ENCODE measurements around the gene UQCRHL.

Gene UQCRHL

DNA sequence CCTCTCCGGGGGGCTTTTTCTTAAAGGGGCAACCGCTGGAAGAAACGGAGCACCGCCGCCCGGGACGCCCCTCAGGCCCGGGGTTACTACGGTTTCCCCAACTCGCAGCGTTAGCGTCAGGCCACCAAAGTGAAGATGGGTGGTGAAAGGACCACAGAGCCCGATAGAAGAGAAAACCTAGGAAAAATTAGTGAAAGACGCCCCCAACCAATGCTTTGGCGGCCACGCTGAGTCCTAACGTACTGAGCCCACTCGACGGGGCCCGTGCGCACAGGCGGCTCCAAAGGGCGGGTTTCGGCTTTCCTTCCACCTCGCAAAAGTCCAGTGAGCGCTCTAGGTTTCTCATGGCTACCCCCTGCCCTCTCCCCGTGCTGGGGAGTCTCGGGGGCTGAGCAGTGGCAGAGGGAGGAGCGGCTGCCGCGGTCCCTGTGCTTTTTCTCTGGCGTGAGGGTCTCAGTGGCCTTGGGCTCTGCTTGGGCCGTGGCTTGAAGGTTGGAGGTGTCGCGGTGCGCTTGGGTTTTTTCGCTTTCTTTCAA is 27.8 kb upstream of the UQCRHL start (continued):
- 0 out of 2 replicates have a peak, but pooled peaks have one; percentile 70 for TF ChIP-seq ZBTB7A (tag by site-specific recombination; IDR thresholded peaks at IDR 0.05; ENCODE audit: low read depth)
- TF ChIP-seq KLF16 (tag by site-specific recombination; IDR thresholded peaks at IDR 0.05): peak; percentile 15; the same call in 1 of the 2 replicates
- TF ChIP-seq, protein P1, sequence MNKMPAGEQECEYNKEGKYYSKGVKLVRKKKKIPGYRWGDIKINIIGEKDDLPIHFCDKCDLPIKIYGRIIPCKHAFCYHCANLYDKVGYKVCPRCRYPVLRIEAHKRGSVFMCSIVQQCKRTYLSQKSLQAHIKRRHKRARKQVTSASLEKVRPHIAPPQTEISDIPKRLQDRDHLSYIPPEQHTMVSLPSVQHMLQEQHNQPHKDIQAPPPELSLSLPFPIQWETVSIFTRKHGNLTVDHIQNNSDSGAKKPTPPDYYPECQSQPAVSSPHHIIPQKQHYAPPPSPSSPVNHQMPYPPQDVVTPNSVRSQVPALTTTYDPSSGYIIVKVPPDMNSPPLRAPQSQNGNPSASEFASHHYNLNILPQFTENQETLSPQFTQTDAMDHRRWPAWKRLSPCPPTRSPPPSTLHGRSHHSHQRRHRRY (tag by site-specific recombination; IDR thresholded peaks at IDR 0.05): peak; percentile 53; the same call in 1 of the 2 replicates
- peak; percentile 65; the same call in 1 of the 2 replicates for TF ChIP-seq ZNF660 (tag by site-specific recombination; IDR thresholded peaks at IDR 0.05)
- peak; percentile 6; the same call in 1 of the 2 replicates for TF ChIP-seq ZBTB20 (tag by site-specific recombination; IDR thresholded peaks at IDR 0.05)
- peak; percentile 21 for TF ChIP-seq GLIS1 (tag by site-specific recombination; IDR thresholded peaks at IDR 0.05)
- no peak for TF ChIP-seq ZNF544 (tag by site-specific recombination; IDR thresholded peaks at IDR 0.05)
- TF ChIP-seq, protein P2, sequence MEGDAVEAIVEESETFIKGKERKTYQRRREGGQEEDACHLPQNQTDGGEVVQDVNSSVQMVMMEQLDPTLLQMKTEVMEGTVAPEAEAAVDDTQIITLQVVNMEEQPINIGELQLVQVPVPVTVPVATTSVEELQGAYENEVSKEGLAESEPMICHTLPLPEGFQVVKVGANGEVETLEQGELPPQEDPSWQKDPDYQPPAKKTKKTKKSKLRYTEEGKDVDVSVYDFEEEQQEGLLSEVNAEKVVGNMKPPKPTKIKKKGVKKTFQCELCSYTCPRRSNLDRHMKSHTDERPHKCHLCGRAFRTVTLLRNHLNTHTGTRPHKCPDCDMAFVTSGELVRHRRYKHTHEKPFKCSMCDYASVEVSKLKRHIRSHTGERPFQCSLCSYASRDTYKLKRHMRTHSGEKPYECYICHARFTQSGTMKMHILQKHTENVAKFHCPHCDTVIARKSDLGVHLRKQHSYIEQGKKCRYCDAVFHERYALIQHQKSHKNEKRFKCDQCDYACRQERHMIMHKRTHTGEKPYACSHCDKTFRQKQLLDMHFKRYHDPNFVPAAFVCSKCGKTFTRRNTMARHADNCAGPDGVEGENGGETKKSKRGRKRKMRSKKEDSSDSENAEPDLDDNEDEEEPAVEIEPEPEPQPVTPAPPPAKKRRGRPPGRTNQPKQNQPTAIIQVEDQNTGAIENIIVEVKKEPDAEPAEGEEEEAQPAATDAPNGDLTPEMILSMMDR (tag by site-specific recombination; IDR thresholded peaks at IDR 0.05): peak; percentile 28; the same call in 1 of the 2 replicates
- no peak for TF ChIP-seq ZNF843 (tag by site-specific recombination; IDR thresholded peaks at IDR 0.05)
- 0 out of 2 replicates have a peak, but pooled peaks have one; percentile 25 for TF ChIP-seq ZBTB17 (tag by site-specific recombination; IDR thresholded peaks at IDR 0.05)
- TF ChIP-seq, protein P3, sequence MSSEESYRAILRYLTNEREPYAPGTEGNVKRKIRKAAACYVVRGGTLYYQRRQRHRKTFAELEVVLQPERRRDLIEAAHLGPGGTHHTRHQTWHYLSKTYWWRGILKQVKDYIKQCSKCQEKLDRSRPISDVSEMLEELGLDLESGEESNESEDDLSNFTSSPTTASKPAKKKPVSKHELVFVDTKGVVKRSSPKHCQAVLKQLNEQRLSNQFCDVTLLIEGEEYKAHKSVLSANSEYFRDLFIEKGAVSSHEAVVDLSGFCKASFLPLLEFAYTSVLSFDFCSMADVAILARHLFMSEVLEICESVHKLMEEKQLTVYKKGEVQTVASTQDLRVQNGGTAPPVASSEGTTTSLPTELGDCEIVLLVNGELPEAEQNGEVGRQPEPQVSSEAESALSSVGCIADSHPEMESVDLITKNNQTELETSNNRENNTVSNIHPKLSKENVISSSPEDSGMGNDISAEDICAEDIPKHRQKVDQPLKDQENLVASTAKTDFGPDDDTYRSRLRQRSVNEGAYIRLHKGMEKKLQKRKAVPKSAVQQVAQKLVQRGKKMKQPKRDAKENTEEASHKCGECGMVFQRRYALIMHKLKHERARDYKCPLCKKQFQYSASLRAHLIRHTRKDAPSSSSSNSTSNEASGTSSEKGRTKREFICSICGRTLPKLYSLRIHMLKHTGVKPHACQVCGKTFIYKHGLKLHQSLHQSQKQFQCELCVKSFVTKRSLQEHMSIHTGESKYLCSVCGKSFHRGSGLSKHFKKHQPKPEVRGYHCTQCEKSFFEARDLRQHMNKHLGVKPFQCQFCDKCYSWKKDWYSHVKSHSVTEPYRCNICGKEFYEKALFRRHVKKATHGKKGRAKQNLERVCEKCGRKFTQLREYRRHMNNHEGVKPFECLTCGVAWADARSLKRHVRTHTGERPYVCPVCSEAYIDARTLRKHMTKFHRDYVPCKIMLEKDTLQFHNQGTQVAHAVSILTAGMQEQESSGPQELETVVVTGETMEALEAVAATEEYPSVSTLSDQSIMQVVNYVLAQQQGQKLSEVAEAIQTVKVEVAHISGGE (tag by site-specific recombination; conservative IDR thresholded peaks at IDR 0.05; ENCODE audit: low read depth): 0 out of 2 replicates have a peak, but pooled peaks have one; percentile 29
- peak; percentile 21; the same call in 1 of the 2 replicates for TF ChIP-seq ZNF24 (tag by site-specific recombination; IDR thresholded peaks at IDR 0.05)
- no peak for TF ChIP-seq ZNF146 (tag by site-specific recombination; IDR thresholded peaks at IDR 0.05)
- peak; percentile 87; the same call in 1 of the 2 replicates for TF ChIP-seq GLIS2 (tag by site-specific recombination; IDR thresholded peaks at IDR 0.05)
- TF ChIP-seq ZNF292 (tag by site-specific recombination; IDR thresholded peaks at IDR 0.05; ENCODE audit: borderline replicate concordance, low read depth): no peak
- TF ChIP-seq OSR2 (tag by site-specific recombination; IDR thresholded peaks at IDR 0.05): peak; percentile 12

DNA sequence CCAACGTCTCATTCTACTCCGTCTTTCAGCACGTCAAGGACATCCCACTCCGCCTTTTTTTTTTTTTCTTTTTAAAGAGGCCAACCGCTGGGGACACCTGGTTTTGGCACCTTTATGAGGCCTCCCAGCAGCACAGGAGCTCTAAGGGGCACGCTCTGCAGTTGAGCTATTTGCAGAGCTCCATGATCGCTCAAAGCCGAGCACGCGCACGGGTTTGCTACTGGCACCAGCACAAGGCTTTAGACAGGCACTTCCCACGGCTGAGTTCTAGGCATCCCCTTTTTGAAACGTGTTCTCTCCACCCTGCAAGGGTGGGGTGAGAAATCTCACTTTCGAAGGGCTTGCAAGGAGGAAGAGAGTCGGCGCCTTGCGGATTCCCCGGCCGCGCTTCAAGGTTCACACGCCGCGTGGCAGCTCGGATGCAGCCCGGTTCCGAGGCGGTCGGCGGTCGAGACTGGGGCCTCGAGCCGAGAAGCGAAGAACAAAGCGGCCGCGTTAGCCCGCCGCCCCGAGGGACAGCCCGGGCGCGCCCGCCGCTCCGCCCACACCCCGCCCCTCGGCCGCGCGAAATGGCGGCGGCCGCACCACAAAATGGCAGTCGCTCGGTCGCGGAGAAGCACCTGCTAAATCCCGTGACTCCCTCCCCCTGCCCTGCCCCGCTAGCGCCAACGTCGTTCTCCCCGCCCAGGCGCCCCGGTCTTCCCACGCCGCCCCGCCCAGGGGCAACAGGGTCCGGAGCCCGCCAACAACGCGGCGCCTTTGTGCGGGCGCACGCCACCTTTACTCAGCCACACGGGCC is 27.2 kb upstream of the UQCRHL start:
- no peaks in the 10 kb centered on the region for H3K9me3 ChIP-seq (ENCODE audit: control insufficient read depth, insufficient read depth, low read depth, low read length)
- H3K4me3 ChIP-seq (ENCODE audit: low read depth, low read length): peak overlapping the region; percentile 79
- no peaks in the 10 kb centered on the region; a peak in 1 of 3 replicates for H3K36me3 ChIP-seq (ENCODE audit: control insufficient read depth in 2 of 2, insufficient read depth in 1 of 2, low read length in 2 of 2)
- ChIA-PET POLR2A (interaction anchor here (0.5 to 4.4 kb wide), 17 partner anchors 9 to 141 kb away, joined by 3 to 106 read pairs (median 6); partner anchors contain the start of genes SPEN, UQCRHL and ZBTB17), CTCF (interaction anchor here (0.6 to 1.1 kb wide), 6 partner anchors 18 to 123 kb away, joined by 3 to 8 read pairs (median 3); no protein-coding TSS in a partner anchor)
- H3K4me1 ChIP-seq (ENCODE audit: control insufficient read depth, insufficient read depth, low read length): peaks cover 11% of the 10 kb centered on the region
- H3K27ac ChIP-seq (ENCODE audit: extremely low read depth, low read depth, low read length): peak overlapping the region; percentile 98
- TF ChIP-seq ZFP69B (tag by site-specific recombination; IDR thresholded peaks at IDR 0.05): peak; percentile 98
- TF ChIP-seq, protein P4, sequence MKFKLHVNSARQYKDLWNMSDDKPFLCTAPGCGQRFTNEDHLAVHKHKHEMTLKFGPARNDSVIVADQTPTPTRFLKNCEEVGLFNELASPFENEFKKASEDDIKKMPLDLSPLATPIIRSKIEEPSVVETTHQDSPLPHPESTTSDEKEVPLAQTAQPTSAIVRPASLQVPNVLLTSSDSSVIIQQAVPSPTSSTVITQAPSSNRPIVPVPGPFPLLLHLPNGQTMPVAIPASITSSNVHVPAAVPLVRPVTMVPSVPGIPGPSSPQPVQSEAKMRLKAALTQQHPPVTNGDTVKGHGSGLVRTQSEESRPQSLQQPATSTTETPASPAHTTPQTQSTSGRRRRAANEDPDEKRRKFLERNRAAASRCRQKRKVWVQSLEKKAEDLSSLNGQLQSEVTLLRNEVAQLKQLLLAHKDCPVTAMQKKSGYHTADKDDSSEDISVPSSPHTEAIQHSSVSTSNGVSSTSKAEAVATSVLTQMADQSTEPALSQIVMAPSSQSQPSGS (tag by site-specific recombination; IDR thresholded peaks at IDR 0.05; ENCODE audit: low read depth): peak; percentile 28; the same call in 1 of the 2 replicates
- no peak for TF ChIP-seq ZNF157 (tag by site-specific recombination; IDR thresholded peaks at IDR 0.05)
- peak; percentile 79; the same call in 1 of the 2 replicates for TF ChIP-seq OVOL3 (tag by site-specific recombination; IDR thresholded peaks at IDR 0.05)
- no peak for TF ChIP-seq ZNF830 (tag by site-specific recombination; IDR thresholded peaks at IDR 0.05; ENCODE audit: low read depth)
- TF ChIP-seq ZFP41 (tag by site-specific recombination; IDR thresholded peaks at IDR 0.05; ENCODE audit: borderline replicate concordance): no peak
- TF ChIP-seq, protein P5, sequence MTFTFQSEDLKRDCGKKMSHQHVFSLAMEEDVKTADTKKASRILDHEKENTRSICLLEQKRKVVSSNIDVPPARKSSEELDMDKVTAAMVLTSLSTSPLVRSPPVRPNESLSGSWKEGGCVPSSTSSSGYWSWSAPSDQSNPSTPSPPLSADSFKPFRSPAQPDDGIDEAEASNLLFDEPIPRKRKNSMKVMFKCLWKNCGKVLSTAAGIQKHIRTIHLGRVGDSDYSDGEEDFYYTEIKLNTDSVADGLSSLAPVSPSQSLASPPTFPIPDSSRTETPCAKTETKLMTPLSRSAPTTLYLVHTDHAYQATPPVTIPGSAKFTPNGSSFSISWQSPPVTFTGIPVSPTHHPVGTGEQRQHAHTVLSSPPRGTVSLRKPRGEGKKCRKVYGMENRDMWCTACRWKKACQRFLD (tag by site-specific recombination; IDR thresholded peaks at IDR 0.05): no peak

Data from HEK293 (cell line).